Heart right ventricle (tissue), 16 donors: ENCODE measurements around the gene SCG5. TPM values are rescaled to one million over a fixed set of nuclear protein-coding genes. Genes with fewer than 3 reads are reported as not detected.

Source experiments
- ATAC-seq, 8 donors: fragments of 200-7000 bp; cut with Tn5 transposase; one replicate each; pipeline ENCODE4 v1.9.1; 2020; ENCODE audit warnings: mild to moderate bottlenecking in 8 of 8, moderate library complexity in 8 of 8, moderate number of reproducible peaks in 1 of 8
- DNase-seq, 2 donors: peaks; one replicate each; pipeline ENCODE4 v3.0.0-alpha.2; 2020
- H3K27ac ChIP-seq, 10 donors: fragments of 200-600 bp; sonication (generic) in 2 of 10; one replicate each; pipeline versions ENCODE4 v1.5.0 to v1.8.0; 2020 to 2022; ENCODE audit warnings: mild to moderate bottlenecking in 3 of 10
- H3K27me3 ChIP-seq, 7 donors: fragments of 200-600 bp; one replicate each; pipeline ENCODE4 v1.8.0; 2021 to 2022; ENCODE audit warnings: mild to moderate bottlenecking in 2 of 7
- H3K36me3 ChIP-seq, 9 donors: fragments of 200-600 bp; sonication (generic) in 1 of 9; one replicate each; pipeline versions ENCODE4 v1.5.0 to v1.8.0; 2020 to 2022; ENCODE audit warnings: mild to moderate bottlenecking in 2 of 9
- H3K4me1 ChIP-seq, 9 donors: fragments of 200-600 bp; sonication (generic) in 1 of 9; one replicate each; pipeline versions ENCODE4 v1.5.0 to v1.8.0; 2020 to 2022; ENCODE audit warnings: mild to moderate bottlenecking in 4 of 9
- H3K4me3 ChIP-seq, 10 donors: fragments of 200-600 bp; sonication (generic) in 2 of 10; one replicate each; pipeline versions ENCODE4 v1.5.0 to v1.8.0; 2020 to 2022; ENCODE audit warnings: mild to moderate bottlenecking in 7 of 10, moderate library complexity in 2 of 10
- H3K9me3 ChIP-seq, 11 donors: fragments of 200-600 bp in 10 of 11; sonication (generic) in 2 of 11; one replicate each; pipeline versions ENCODE4 v1.5.0 to v1.8.0; 2013 to 2022; ENCODE audit warnings: mild to moderate bottlenecking in 2 of 11, control low read depth in 1 of 11, moderate library complexity in 1 of 11
- CTCF ChIP-seq, 9 donors: fragments of 200-600 bp; sonication (generic) in 2 of 9; IDR thresholded peaks; one replicate each; pipeline versions ENCODE4 v1.5.0 to v1.8.0; 2021 to 2022; ENCODE audit warnings: antibody characterized with exemption in 9 of 9, mild to moderate bottlenecking in 5 of 9, moderate library complexity in 1 of 9
- WGBS, 2 donors: extraction: QIAGEN DNeasy Blood & Tissue Kit; methylation state at CpG; one replicate each; pipeline ENCODE4 v1.1.7; 2013; ENCODE audit warnings: inconsistent platforms in 1 of 2; 5-methylcytosine and 5-hydroxymethylcytosine counted together
- intact Hi-C, 10 donors: fragments of 100-400 bp; cut with DNase I; formaldehyde crosslinking; loops; one replicate each; pipeline versions ENCODE4 v1.11.1 to v1.14.2; 2022
- polyA plus RNA-seq, 2 donors: library from polyadenylated mRNA; stranded (reverse); fragments of 200-250 nt; gene quantifications; one replicate each; pipeline ENCODE4 v1.2.3, GENCODE V29; 2013
- total RNA-seq, 10 donors: library from RNA; stranded (reverse); fragmentation: NEBNext Ultra II Directional in 3 of 10; extraction: Animal tissue kit (Norgen Biotek cat#: 25700) in 3 of 10; gene quantifications; one replicate each; pipeline versions ENCODE4 v1.2.1 to v1.2.4, GENCODE V29; 2021 to 2023
- donor health status: Arrhythmogenic right ventricular cardiomyopathy.
- donor health status: ischemic (EF 13 %, LVEDD 7.1; RV severe dilation, severe dysfunction).
- donor health status: healthy with polysubstance abuse.
- donor health status: DM: no; HTN: yes; CAD: no.
- donor health status: DM: no; HTN: no; CAD: no.
- donor health status: ischemic (EF 25% LVEDD 6.9; RV normal size, moderate dysfunction).
- donor health status: ischemic (EF 25% LVEDD 5.7; RV mildly dilated, moderate dysfunction).
- donor health status: healthy.
- donor health status: DM: yes; HTN: yes; CAD: no.
- donor health status: Ischemic cardiomyopathy.
- donor health status: ischemic (EF 35%, LVEDD 5.7; RV mildly dilated, moderate dysfunction).
- donor health status: nonischemic (EF 11% LVEDD 7.7; RV severe dilation, severe dysfunction).
- donor health status: DM: yes; HTN: yes; CAD: no.
- donor health status: PGD.
- donor health status: ischemic (EF 29% LVEDD 5.4; RV normal size, mild dysfunction).
- donor health status: nonischemic (EF 23%, LVEDD 6.1; RV moderate dilation, normal function).

The SCG5 gene
- total and polyA plus RNA-seq, 12 donors: 0.23 to 1.1 (median 0.51) TPM; not detected in 6

- intact Hi-C loops: no loop called here
- 54 to 57% methylated on average over 3 of the region's 3 CpGs for WGBS, 2 donors
These were observed 60.4 kb downstream of the SCG5 start for GRCh38 chr15:32701863-32702262.

GRCh38 chr15:32704395-32704981 lies 63.0 kb downstream of the SCG5 start:
- H3K36me3 ChIP-seq: no peaks in the 10 kb centered on the region
- intact Hi-C loops: no loop called here
- peaks cover 0 to 70% (median 17%) of the 10 kb centered on the region in 7 donors for H3K27me3 ChIP-seq
- H3K4me3 ChIP-seq: no peak overlapping the region
- no peak for ATAC-seq
- WGBS, 2 donors: 45 to 49% methylated on average over 8 of the region's 8 CpGs
- H3K9me3 ChIP-seq: no peaks in the 10 kb centered on the region
- DNase-seq: no peak
- no peak overlapping the region for H3K27ac ChIP-seq
- TF ChIP-seq CTCF (IDR thresholded peaks at IDR 0.05): no peak
- no peaks in the 10 kb centered on the region for H3K4me1 ChIP-seq

More at GRCh38 chr15:32701863-32702262, 60.4 kb downstream of the SCG5 start:
- Histone ChIP-seq H3K9me3 (no peaks in the 10 kb centered on the region), H3K4me3 (no peak overlapping the region), H3K27ac (no peak overlapping the region), H3K27me3 (peaks cover 0 to 51% (median 9%) of the 10 kb centered on the region in 7 donors), H3K4me1 (no peaks in the 10 kb centered on the region), H3K36me3 (no peaks in the 10 kb centered on the region)
- TF ChIP-seq CTCF (IDR thresholded peaks at IDR 0.05): no peak
- ATAC-seq (no peak), DNase-seq (no peak)

GRCh38 chr15:32705446-32705845 lies 63.9 kb downstream of the SCG5 start:
- no peak for ATAC-seq
- intact Hi-C loops: no loop called here
- H3K9me3 ChIP-seq: no peaks in the 10 kb centered on the region

GRCh38 chr15:32706704-32707103 lies 65.2 kb downstream of the SCG5 start:
- no peaks in the 10 kb centered on the region for H3K4me1 ChIP-seq
- H3K4me3 ChIP-seq: no peak overlapping the region
- WGBS, 2 donors: 64 to 79% methylated on average over 3 of the region's 3 CpGs
- intact Hi-C loops: no loop called here
- ATAC-seq: no peak
- no peaks in the 10 kb centered on the region for H3K9me3 ChIP-seq
- H3K36me3 ChIP-seq: no peaks in the 10 kb centered on the region
- peaks cover 0 to 72% (median 25%) of the 10 kb centered on the region in 7 donors for H3K27me3 ChIP-seq
- TF ChIP-seq CTCF (IDR thresholded peaks at IDR 0.05): no peak
- H3K27ac ChIP-seq: no peak overlapping the region
- no peak for DNase-seq

More at GRCh38 chr15:32705446-32705845, 63.9 kb downstream of the SCG5 start:
- no peaks in the 10 kb centered on the region for H3K36me3 ChIP-seq
- no peak for TF ChIP-seq CTCF (IDR thresholded peaks at IDR 0.05)
- H3K4me3 ChIP-seq: no peak overlapping the region
- H3K4me1 ChIP-seq: no peaks in the 10 kb centered on the region
- 90% methylated on average over 2 of the region's 2 CpGs for WGBS, 2 donors
- peaks cover 0 to 67% (median 20%) of the 10 kb centered on the region in 7 donors for H3K27me3 ChIP-seq
- no peak for DNase-seq
- H3K27ac ChIP-seq: no peak overlapping the region
